ENCODE results near the gene NEK11. TPM values are rescaled to one million over a fixed set of nuclear protein-coding genes. Genes with fewer than 3 reads are reported as not detected.

The NEK11 gene
- total RNA-seq, 1 donor from 2014 or later: 6.2 TPM

DNA sequence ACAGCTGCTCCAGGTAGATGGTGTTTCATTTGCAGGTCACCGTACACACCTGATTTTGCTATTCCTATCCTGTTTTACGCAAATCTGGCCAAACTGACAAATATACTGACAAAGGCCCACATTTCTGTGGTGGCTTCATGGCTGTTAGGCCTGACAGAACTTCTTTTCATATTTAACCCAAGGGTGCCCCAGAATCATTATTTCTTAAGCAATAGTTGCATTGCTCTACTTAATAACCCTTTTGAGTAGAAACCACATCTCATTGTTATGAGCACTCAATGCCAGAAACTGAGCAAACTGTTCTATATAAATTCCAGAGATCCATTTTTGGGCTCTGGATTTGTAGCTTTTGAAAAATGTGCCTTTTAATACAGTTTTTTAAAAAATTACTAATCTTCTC lies 19.4 kb upstream of the NEK11 start:
- TF ChIP-seq, protein P1, sequence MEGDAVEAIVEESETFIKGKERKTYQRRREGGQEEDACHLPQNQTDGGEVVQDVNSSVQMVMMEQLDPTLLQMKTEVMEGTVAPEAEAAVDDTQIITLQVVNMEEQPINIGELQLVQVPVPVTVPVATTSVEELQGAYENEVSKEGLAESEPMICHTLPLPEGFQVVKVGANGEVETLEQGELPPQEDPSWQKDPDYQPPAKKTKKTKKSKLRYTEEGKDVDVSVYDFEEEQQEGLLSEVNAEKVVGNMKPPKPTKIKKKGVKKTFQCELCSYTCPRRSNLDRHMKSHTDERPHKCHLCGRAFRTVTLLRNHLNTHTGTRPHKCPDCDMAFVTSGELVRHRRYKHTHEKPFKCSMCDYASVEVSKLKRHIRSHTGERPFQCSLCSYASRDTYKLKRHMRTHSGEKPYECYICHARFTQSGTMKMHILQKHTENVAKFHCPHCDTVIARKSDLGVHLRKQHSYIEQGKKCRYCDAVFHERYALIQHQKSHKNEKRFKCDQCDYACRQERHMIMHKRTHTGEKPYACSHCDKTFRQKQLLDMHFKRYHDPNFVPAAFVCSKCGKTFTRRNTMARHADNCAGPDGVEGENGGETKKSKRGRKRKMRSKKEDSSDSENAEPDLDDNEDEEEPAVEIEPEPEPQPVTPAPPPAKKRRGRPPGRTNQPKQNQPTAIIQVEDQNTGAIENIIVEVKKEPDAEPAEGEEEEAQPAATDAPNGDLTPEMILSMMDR (IDR thresholded peaks at IDR 0.05): no peak
- Mint-ChIP-seq H3K36me3 (ENCODE audit: unreplicated experiment) (peaks cover 36% of the 10 kb centered on the region), H3K27me3 (ENCODE audit: unreplicated experiment) (no peaks in the 10 kb centered on the region), H3K4me3 (ENCODE audit: unreplicated experiment) (no peak overlapping the region), H3K9me3 (ENCODE audit: unreplicated experiment) (no peaks in the 10 kb centered on the region), H3K4me1 (ENCODE audit: unreplicated experiment) (no peaks in the 10 kb centered on the region), H3K27ac (ENCODE audit: unreplicated experiment) (no peak overlapping the region)
- no peak for DNase-seq (ENCODE audit: extremely low spot score, unreplicated experiment)

GRCh38 chr3:131007782-131008181 lies 18.9 kb upstream of the NEK11 start:
- Mint-ChIP-seq H3K4me3 (ENCODE audit: unreplicated experiment) (no peak overlapping the region), H3K9me3 (ENCODE audit: unreplicated experiment) (no peaks in the 10 kb centered on the region), H3K4me1 (ENCODE audit: unreplicated experiment) (no peaks in the 10 kb centered on the region), H3K27ac (ENCODE audit: unreplicated experiment) (no peak overlapping the region), H3K36me3 (ENCODE audit: unreplicated experiment) (peaks cover 37% of the 10 kb centered on the region), H3K27me3 (ENCODE audit: unreplicated experiment) (no peaks in the 10 kb centered on the region)
- TF ChIP-seq, protein P1 (IDR thresholded peaks at IDR 0.05): no peak
- no peak for DNase-seq (ENCODE audit: extremely low spot score, unreplicated experiment)

DNA sequence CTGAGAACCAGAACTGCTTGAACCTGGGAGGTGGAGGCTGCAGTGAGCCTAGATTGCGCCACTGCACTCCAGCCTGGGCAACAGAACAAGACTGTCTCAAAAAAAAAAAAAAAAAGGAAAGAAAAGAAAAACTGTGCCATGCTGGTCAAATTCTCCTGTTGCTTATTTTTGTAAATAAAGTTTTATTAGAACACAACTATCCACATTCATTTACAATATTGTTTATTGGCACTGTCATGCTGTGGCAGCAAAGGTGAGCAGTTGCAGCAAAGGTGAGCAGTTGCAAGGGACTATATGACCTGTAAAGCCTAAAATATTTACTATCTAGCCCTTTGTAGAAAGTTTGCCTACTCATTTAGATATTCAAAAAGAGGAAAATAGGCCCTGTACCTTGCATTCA lies 18.4 kb upstream of the NEK11 start:
- H3K4me1 Mint-ChIP-seq (ENCODE audit: unreplicated experiment): no peaks in the 10 kb centered on the region
- no peak overlapping the region for H3K27ac Mint-ChIP-seq (ENCODE audit: unreplicated experiment)
- DNase-seq (ENCODE audit: extremely low spot score, unreplicated experiment): no peak
- TF ChIP-seq, protein P1 (IDR thresholded peaks at IDR 0.05): no peak
- no peak overlapping the region for H3K4me3 Mint-ChIP-seq (ENCODE audit: unreplicated experiment)
- no peaks in the 10 kb centered on the region for H3K27me3 Mint-ChIP-seq (ENCODE audit: unreplicated experiment)
- peaks cover 42% of the 10 kb centered on the region for H3K36me3 Mint-ChIP-seq (ENCODE audit: unreplicated experiment)
- no peaks in the 10 kb centered on the region for H3K9me3 Mint-ChIP-seq (ENCODE audit: unreplicated experiment)

DNA sequence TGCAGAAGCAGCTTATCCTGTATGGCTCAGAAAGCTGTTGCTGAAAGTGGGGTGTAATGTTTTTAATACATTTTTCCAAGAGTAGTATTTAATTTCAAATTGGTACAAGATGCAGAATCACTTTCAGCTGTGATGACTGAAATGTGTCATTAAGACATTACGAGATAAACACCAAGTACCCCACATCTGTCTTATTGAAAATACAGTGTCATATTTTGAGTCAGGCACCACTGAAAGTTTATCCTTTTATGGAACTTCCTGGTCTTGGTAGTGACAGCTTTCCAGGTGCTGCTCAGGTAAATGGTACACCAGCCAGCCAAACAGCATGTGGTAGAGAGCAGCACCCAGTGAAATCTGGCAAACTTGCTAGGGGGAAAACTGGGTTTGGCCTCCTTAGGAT lies 17.0 kb upstream of the NEK11 start:
- Mint-ChIP-seq H3K27me3 (ENCODE audit: unreplicated experiment) (no peaks in the 10 kb centered on the region), H3K9me3 (ENCODE audit: unreplicated experiment) (no peaks in the 10 kb centered on the region), H3K4me1 (ENCODE audit: unreplicated experiment) (no peaks in the 10 kb centered on the region), H3K4me3 (ENCODE audit: unreplicated experiment) (no peak overlapping the region), H3K36me3 (ENCODE audit: unreplicated experiment) (peaks cover 43% of the 10 kb centered on the region), H3K27ac (ENCODE audit: unreplicated experiment) (no peak overlapping the region)
- no peak for DNase-seq (ENCODE audit: extremely low spot score, unreplicated experiment)
- TF ChIP-seq, protein P1 (IDR thresholded peaks at IDR 0.05): no peak

DNA sequence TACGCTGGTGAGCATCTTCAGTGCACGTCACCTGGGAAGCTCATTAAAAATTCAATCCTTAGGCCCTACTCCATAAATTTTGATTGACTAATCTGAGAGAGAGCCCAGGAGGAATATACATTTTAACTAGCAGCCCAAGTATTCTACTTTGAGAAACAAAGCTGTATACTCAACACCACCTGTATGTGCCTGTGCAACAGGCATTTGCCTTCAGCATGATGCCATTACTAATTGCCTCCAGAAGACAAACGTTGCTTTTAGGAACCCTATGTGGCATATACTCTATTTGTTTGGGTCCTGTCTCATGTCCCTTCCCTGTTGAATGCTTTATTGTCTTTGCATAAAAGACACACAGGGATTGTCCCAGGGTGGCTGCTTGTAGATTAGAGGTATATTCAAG lies 7.7 kb upstream of the NEK11 start:
- Mint-ChIP-seq H3K4me1 (ENCODE audit: unreplicated experiment) (peaks cover 10% of the 10 kb centered on the region), H3K36me3 (ENCODE audit: unreplicated experiment) (peaks cover 18% of the 10 kb centered on the region), H3K27ac (ENCODE audit: unreplicated experiment) (no peak overlapping the region), H3K9me3 (ENCODE audit: unreplicated experiment) (no peaks in the 10 kb centered on the region), H3K27me3 (ENCODE audit: unreplicated experiment) (no peaks in the 10 kb centered on the region), H3K4me3 (ENCODE audit: unreplicated experiment) (no peak overlapping the region)
- TF ChIP-seq, protein P1 (IDR thresholded peaks at IDR 0.05): no peak
- no peak for DNase-seq (ENCODE audit: extremely low spot score, unreplicated experiment)

All from osteocyte (in vitro differentiated cells).